GM12875 (cell line): ENCODE results near the gene NEK7.

Source experiments
- H3K4me3 ChIP-seq: one replicate; pipeline ENCODE4 v1.5.1; 2011; ENCODE audit warnings: low read depth, low read length, control low read depth
- CTCF ChIP-seq: IDR thresholded peaks from 2 replicates; pipeline ENCODE4 v1.5.1; 2011; ENCODE audit warnings: low read depth, mild to moderate bottlenecking, control low read depth, inconsistent platforms, low read length, moderate library complexity, borderline replicate concordance; ENCODE audit not compliant: insufficient read depth

NEK7 gene

GRCh38 chr1:198156111-198156744 lies 570 bp upstream of the NEK7 start:
- TF ChIP-seq CTCF: peak; percentile 76

GRCh38 chr1:198157241-198157846 lies 546 bp downstream of the NEK7 start:
- peak overlapping the region; percentile 88 for H3K4me3 ChIP-seq
- no peak for TF ChIP-seq CTCF

More at GRCh38 chr1:198156111-198156744, 570 bp upstream of the NEK7 start:
- H3K4me3 ChIP-seq: peak overlapping the region; percentile 88

- peak overlapping the region; percentile 88 for H3K4me3 ChIP-seq
- TF ChIP-seq CTCF: no peak
Observed at GRCh38 chr1:198157847-198158725, 1.3 kb downstream of the NEK7 start.

GRCh38 chr1:198158735-198159589 lies 2.2 kb downstream of the NEK7 start:
- H3K4me3 ChIP-seq: peak overlapping the region; percentile 88
- no peak for TF ChIP-seq CTCF

GRCh38 chr1:198160222-198160621 lies 3.4 kb downstream of the NEK7 start:
- no peak for TF ChIP-seq CTCF
- no peak overlapping the region for H3K4me3 ChIP-seq

GRCh38 chr1:198160946-198161614 lies 4.3 kb downstream of the NEK7 start:
- H3K4me3 ChIP-seq: no peak overlapping the region

More at GRCh38 chr1:198160946-198161614, 4.3 kb downstream of the NEK7 start:
- no peak for TF ChIP-seq CTCF
